K562 (cell line): ENCODE data around the gene TBL1X. TPM values are rescaled to one million over a fixed set of nuclear protein-coding genes. Genes with fewer than 3 reads are reported as not detected.

Source experiments
- ATAC-seq: fragments of 200-7000 bp; cut with Tn5 transposase; 3 replicates; pipeline ENCODE4 v1.9.1; 2020; ENCODE audit warnings: moderate library complexity
- BruUV-seq: library from RNA; stranded (reverse); fragments of 400-500 nt; replicated peaks from 2 replicates; lab custom pipeline; 2021; lab: Mats Ljungman, UMichigan
- CTCF ChIA-PET: fragments of 300-600 bp; formaldehyde crosslinking; extraction: SDS; loops from one replicate; lab custom pipeline; 2021; ENCODE audit warnings: low intra/inter-chr PET ratio; lab: Yijun Ruan, JAX
- POLR2A ChIA-PET: fragments of 300-600, 350-650 bp; sonication (Branson Sonifier 250); formaldehyde crosslinking; extraction: SDS; loops from one replicate; lab custom pipeline; 2021; ENCODE audit warnings: antibody characterized with exemption, inconsistent platforms; lab: Yijun Ruan, JAX
- DNase-seq, 4 experiments: peaks; one replicate each; pipeline versions ENCODE4 v3.0.0 to v3.0.0-alpha.2; 2011 to 2018; ENCODE audit warnings: low spot score in 3 of 4, mixed read lengths in 3 of 4; ENCODE audit errors: extremely low read depth in 1 of 4
- FAIRE-seq: peaks from 2 replicates; lab custom pipeline; 2011; peaks lifted over from hg19 to GRCh38; lab: Jason Lieb, UNC
- H2AFZ ChIP-seq: 2 replicates; pipeline ENCODE4 v1.6.0; 2011; ENCODE audit warnings: low read depth, low read length, control low read depth, inconsistent platforms
- H3K27ac ChIP-seq: fragments of 200-600 bp; 3 replicates; pipeline ENCODE4 v1.8.0; 2011; ENCODE audit warnings: low read depth, mild to moderate bottlenecking, control low read depth, inconsistent platforms, low read length, moderate library complexity, mixed read lengths; ENCODE audit errors: extremely low read depth
- H3K27me3 ChIP-seq, 2 experiments: fragments of 300-600 bp in 1 of 2; 2 replicates in 1 of 2; 3 replicates in 1 of 2; pipeline versions ENCODE4 v1.6.0 to v1.8.0; 2011; ENCODE audit warnings: inconsistent platforms in 2 of 2, low read length in 2 of 2, mild to moderate bottlenecking in 1 of 2, mixed read lengths in 1 of 2, moderate library complexity in 1 of 2; ENCODE audit not compliant: control insufficient read depth in 2 of 2, insufficient read depth in 2 of 2
- H3K36me3 ChIP-seq: fragments of 300-600 bp; 3 replicates; pipeline ENCODE4 v1.8.0; 2011; ENCODE audit warnings: mild to moderate bottlenecking, low read length, inconsistent platforms; ENCODE audit not compliant: control insufficient read depth, insufficient read depth
- H3K4me1 ChIP-seq, 2 experiments: fragments of 200-600 bp in 1 of 2; replicated peaks in 1 of 2; 2 replicates in 1 of 2; 3 replicates in 1 of 2; pipeline versions ENCODE4 v1.5.1 to v1.8.0; 2011; ENCODE audit warnings: inconsistent platforms in 2 of 2, low read length in 2 of 2, mild to moderate bottlenecking in 1 of 2, mixed read lengths in 1 of 2, moderate library complexity in 1 of 2; ENCODE audit not compliant: control insufficient read depth in 2 of 2, insufficient read depth in 2 of 2
- H3K4me2 ChIP-seq: 2 replicates; pipeline ENCODE4 v1.6.1; 2011; ENCODE audit warnings: low read length, control low read depth, inconsistent platforms, mixed read lengths; ENCODE audit not compliant: insufficient read depth
- H3K4me3 ChIP-seq: fragments of 200-600 bp; sonication (generic), shearing (Covaris generic); 2 replicates; pipeline ENCODE4 v1.5.1; 2016; ENCODE audit warnings: control low read depth, inconsistent platforms
- H3K79me2 ChIP-seq: fragments of 200-600 bp; 3 replicates; pipeline ENCODE4 v1.8.0; 2011; ENCODE audit warnings: low read length, inconsistent platforms; ENCODE audit not compliant: control insufficient read depth, insufficient read depth
- H3K9ac ChIP-seq, 2 experiments: 2 replicates each; pipeline versions ENCODE4 v1.6.0 to v1.6.1; 2011; ENCODE audit warnings: low read depth in 2 of 2, low read length in 2 of 2, control low read depth in 1 of 2, inconsistent platforms in 1 of 2, mild to moderate bottlenecking in 1 of 2, mixed read lengths in 1 of 2; ENCODE audit not compliant: insufficient read depth in 1 of 2
- H3K9me1 ChIP-seq: one replicate; pipeline ENCODE4 v1.6.0; 2011; ENCODE audit warnings: inconsistent platforms, mild to moderate bottlenecking, low read length, moderate library complexity; ENCODE audit not compliant: control insufficient read depth, insufficient read depth
- H3K9me3 ChIP-seq: replicated peaks from 2 replicates; pipeline ENCODE4 v1.5.1; 2011; ENCODE audit warnings: low read depth, low read length, inconsistent platforms; ENCODE audit not compliant: control insufficient read depth, insufficient read depth
- H4K20me1 ChIP-seq: replicated peaks from 2 replicates; pipeline ENCODE4 v1.6.1; 2011; ENCODE audit warnings: low read length, inconsistent platforms, mixed read lengths; ENCODE audit not compliant: control insufficient read depth, insufficient read depth
- BCLAF1 ChIP-seq, 2 experiments: fragments of 450-650 bp in 1 of 2; IDR thresholded peaks; 2 replicates each; pipeline ENCODE4 v1.6.1; 2011 to 2017; ENCODE audit warnings: low read depth in 2 of 2, antibody characterized with exemption in 1 of 2, borderline replicate concordance in 1 of 2, low read length in 1 of 2, mild to moderate bottlenecking in 1 of 2, mixed read lengths in 1 of 2; ENCODE audit not compliant: control insufficient read depth in 1 of 2
- SRSF9 ChIP-seq: fragments of 200-400 bp; formaldehyde crosslinking; IDR thresholded peaks from 2 replicates; pipeline ENCODE4 v1.6.1; 2017; ENCODE audit warnings: low read depth, low read length, borderline replicate concordance
- WHSC1 ChIP-seq: IDR thresholded peaks from one replicate; pipeline ENCODE4 v1.6.1; 2012; ENCODE audit warnings: low read length, control low read depth, inconsistent platforms
- ZNF354B ChIP-seq: fragments of 250-450 bp; sonication (Bioruptor Pico); IDR thresholded peaks from 2 replicates; pipeline ENCODE4 v1.4.0; 2020
- WGBS: fragments of 100-300 bp; shearing (Covaris generic); methylation state at CpG from one replicate; pipeline ENCODE4 v1.1.6; 2016; ENCODE audit warnings: low coverage, mixed read lengths; ENCODE audit not compliant: insufficient coverage; ENCODE audit errors: missing lambda C conversion rate; 5-methylcytosine and 5-hydroxymethylcytosine counted together
- in situ Hi-C: fragments of 300-500 bp; cut with MboI; formaldehyde crosslinking; loops from 4 replicates; pipeline ENCODE4 v1.15.0; 2018; ENCODE audit warnings: inconsistent platforms, mixed read lengths
- intact Hi-C: fragments of 100-400 bp; cut with micrococcal nuclease; formaldehyde crosslinking; loops from 2 replicates; pipeline ENCODE4 v1.14.2; 2022
- polyA plus RNA-seq, 8 experiments: library from polyadenylated mRNA; depleted of rRNA in 4 of 8; stranded (reverse) in 5 of 8; unstranded in 3 of 8; fragments of >200 nt; fragmentation: Nextera tagmentation in 2 of 8; fragmentation: Illumina TruSeq in 1 of 8; extraction: Ambion mirVana in 2 of 8; extraction: Trizol in 1 of 8; gene quantifications; 2 replicates each; pipeline versions ENCODE4 v1.2.1 to v1.2.3, GENCODE V29; 2011 to 2014; ENCODE audit warnings: inconsistent platforms in 1 of 8, missing spikeins in 1 of 8
- total RNA-seq, 7 experiments: library from RNA; depleted of rRNA in 6 of 7; stranded (reverse); fragments of >200 nt in 6 of 7; fragmentation: Illumina TruSeq in 2 of 7; extraction: Trizol in 2 of 7; gene quantifications; 2 replicates each; pipeline versions ENCODE4 v1.2.1 to v1.2.3, GENCODE V29; 2011 to 2021; ENCODE audit warnings: low replicate concordance in 1 of 7
- TF ChIP-seq, protein P1 (sequence below): sonication (generic); formaldehyde crosslinking; IDR thresholded peaks from 2 replicates; pipeline ENCODE4 v1.8.0; 2022; ENCODE audit warnings: mild to moderate bottlenecking, missing genetic modification reagents
- TF ChIP-seq, protein P2 (sequence below), 2 experiments: fragments of 200-800 bp in 1 of 2; sonication (Bioruptor generic) in 1 of 2; sonication (generic) in 1 of 2; formaldehyde crosslinking in 1 of 2; IDR thresholded peaks in 1 of 2; conservative IDR thresholded peaks in 1 of 2; 2 replicates each; pipeline versions ENCODE4 v1.5.0 to v1.6.1; 2016 to 2020; ENCODE audit warnings: missing compliant biosample characterization in 1 of 2, missing genetic modification characterization in 1 of 2, missing genetic modification reagents in 1 of 2

TBL1X gene
- total and polyA plus RNA-seq, 9 of the 15 experiments (the other 6 are each of a cell fraction or from before 2014, with no cell fraction given), result 6.0 to 49.6 (median 19.7) TPM

DNA sequence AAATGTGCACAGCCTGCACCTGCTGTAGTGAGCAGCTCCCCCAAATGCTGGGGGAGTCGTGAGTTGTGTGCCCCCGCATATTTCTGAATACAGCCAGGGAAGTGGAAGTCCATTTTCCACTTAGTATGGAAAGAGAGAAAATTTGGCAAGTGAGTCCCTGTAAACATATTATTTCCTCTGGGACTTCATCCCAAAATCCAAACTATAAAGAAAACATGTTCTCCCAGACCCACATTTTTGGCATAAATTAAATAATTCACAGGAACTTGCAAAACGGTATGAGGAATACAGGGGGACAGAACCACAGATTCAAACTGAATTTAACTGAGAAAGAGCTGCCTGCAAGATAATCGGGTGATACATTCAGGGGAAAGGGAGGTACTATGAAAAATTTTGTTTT is 193.6 kb downstream of the TBL1X start (continued):
- TF ChIP-seq BCLAF1 (IDR thresholded peaks at IDR 0.05; ENCODE audit: borderline replicate concordance in 1 of 2, control insufficient read depth in 1 of 2, low read depth in 2 of 2, low read length in 1 of 2), result no peak

DNA sequence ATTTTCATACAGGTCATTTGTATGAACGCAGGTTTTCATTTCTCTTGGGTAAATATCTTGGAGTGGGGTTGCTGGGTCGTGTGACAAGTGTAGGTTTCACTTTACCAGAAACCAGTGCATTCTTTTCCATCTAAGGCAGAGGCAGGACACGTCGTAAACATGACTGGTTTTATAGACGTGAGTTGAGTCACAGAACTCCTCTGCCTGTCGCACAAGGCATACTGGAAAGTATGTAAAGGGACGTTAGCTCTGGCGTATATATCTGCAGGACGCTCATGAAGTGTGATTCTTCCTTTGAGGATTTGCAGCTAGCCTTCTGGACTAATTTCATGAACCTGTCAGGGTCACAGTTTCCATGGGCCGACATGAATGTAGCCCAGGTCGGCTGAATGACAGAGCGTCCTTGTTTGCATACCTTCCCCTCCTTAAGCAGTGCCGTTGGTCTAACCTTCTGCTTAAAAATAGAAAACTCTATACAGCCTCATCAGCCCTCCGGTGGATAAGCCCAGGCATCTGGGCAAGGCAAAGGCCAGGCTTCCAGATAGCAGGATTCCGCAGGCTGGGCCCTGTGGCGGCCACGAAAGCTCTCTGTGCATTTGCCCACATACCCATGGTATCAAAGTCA is 194.8 kb downstream of the TBL1X start:
- H3K27me3 ChIP-seq, result no peaks in the 10 kb centered on the region
- intact Hi-C loops (no loop called here), in situ Hi-C loops (no loop called here)
- peaks cover 19% of the 10 kb centered on the region; the same call in 2 of the 3 replicates for H3K36me3 ChIP-seq
- H3K4me3 ChIP-seq, result no peak overlapping the region
- WGBS, result 91% methylated on average over 15 of the region's 17 CpGs
- ChIA-PET POLR2A (interaction anchor here (0.9 kb wide), 1 partner anchor 13 kb away, joined by 4 read pairs; no protein-coding TSS in a partner anchor), CTCF (no interaction called here)
- no peaks in the 10 kb centered on the region for H3K9me3 ChIP-seq
- H4K20me1 ChIP-seq, result no peaks in the 10 kb centered on the region
- FAIRE-seq, result no peak
- no peak for ATAC-seq
- H2AFZ ChIP-seq, result no peak overlapping the region
- no TSS peak for BruUV-seq
- H3K79me2 ChIP-seq, result no peaks in the 10 kb centered on the region
- H3K9ac ChIP-seq, result no peak overlapping the region
- no peaks in the 10 kb centered on the region for H3K9me1 ChIP-seq
- no peak overlapping the region for H3K27ac ChIP-seq
- no peak overlapping the region for H3K4me2 ChIP-seq
- DNase-seq, result no peak
- no peaks in the 10 kb centered on the region for H3K4me1 ChIP-seq
- TF ChIP-seq WHSC1 (no peak), ZNF354B (CRISPR knock-in tag) (no peak), SRSF9 (no peak)
- TF ChIP-seq, protein P1, sequence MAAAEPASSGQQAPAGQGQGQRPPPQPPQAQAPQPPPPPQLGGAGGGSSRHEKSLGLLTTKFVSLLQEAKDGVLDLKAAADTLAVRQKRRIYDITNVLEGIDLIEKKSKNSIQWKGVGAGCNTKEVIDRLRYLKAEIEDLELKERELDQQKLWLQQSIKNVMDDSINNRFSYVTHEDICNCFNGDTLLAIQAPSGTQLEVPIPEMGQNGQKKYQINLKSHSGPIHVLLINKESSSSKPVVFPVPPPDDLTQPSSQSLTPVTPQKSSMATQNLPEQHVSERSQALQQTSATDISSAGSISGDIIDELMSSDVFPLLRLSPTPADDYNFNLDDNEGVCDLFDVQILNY, result no peak
- TF ChIP-seq, protein P2, sequence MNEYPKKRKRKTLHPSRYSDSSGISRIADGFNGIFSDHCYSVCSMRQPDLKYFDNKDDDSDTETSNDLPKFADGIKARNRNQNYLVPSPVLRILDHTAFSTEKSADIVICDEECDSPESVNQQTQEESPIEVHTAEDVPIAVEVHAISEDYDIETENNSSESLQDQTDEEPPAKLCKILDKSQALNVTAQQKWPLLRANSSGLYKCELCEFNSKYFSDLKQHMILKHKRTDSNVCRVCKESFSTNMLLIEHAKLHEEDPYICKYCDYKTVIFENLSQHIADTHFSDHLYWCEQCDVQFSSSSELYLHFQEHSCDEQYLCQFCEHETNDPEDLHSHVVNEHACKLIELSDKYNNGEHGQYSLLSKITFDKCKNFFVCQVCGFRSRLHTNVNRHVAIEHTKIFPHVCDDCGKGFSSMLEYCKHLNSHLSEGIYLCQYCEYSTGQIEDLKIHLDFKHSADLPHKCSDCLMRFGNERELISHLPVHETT (CRISPR knock-in tag; conservative IDR thresholded peaks at IDR 0.05 in 1 of 2, IDR thresholded peaks at IDR 0.05 in 1 of 2), result no peak
